ENCODE results near the gene RASSF5. TPM values are rescaled to one million over a fixed set of nuclear protein-coding genes. Genes with fewer than 3 reads are reported as not detected.

The RASSF5 gene
- total RNA-seq, 1 experiment from 2014 or later: 0.58 TPM

GRCh38 chr1:206490771-206491405, 16.4 kb upstream of the RASSF5 start:
- no peak for DNase-seq (ENCODE audit: low read depth, low spot score)
- in situ Hi-C loops (cut with HindIII; ENCODE audit: low pct_unique_long_range_greater_than_20kb, low sequenced_read_pairs): no loop called here

- in situ Hi-C loops (cut with HindIII; ENCODE audit: low pct_unique_long_range_greater_than_20kb, low sequenced_read_pairs): no loop called here
- no peak for DNase-seq (ENCODE audit: low read depth, low spot score)
Observed at GRCh38 chr1:206491616-206492015, 15.7 kb upstream of the RASSF5 start.

- in situ Hi-C loops (cut with HindIII; ENCODE audit: low pct_unique_long_range_greater_than_20kb, low sequenced_read_pairs): no loop called here
- DNase-seq (ENCODE audit: low read depth, low spot score): no peak
Observed at GRCh38 chr1:206492589-206492988, 14.7 kb upstream of the RASSF5 start.

- in situ Hi-C loops (cut with HindIII; ENCODE audit: low pct_unique_long_range_greater_than_20kb, low sequenced_read_pairs): no loop called here
- no peak for DNase-seq (ENCODE audit: low read depth, low spot score)
Observed at GRCh38 chr1:206493279-206493678, 14.1 kb upstream of the RASSF5 start.

GRCh38 chr1:206495011-206495461, 12.3 kb upstream of the RASSF5 start:
- in situ Hi-C loops (cut with HindIII; ENCODE audit: low pct_unique_long_range_greater_than_20kb, low sequenced_read_pairs): no loop called here
- no peak for DNase-seq (ENCODE audit: low read depth, low spot score)

GRCh38 chr1:206495493-206496046, 11.8 kb upstream of the RASSF5 start:
- DNase-seq (ENCODE audit: low read depth, low spot score): no peak
- in situ Hi-C loops (cut with HindIII; ENCODE audit: low pct_unique_long_range_greater_than_20kb, low sequenced_read_pairs): no loop called here

- in situ Hi-C loops (cut with HindIII; ENCODE audit: low pct_unique_long_range_greater_than_20kb, low sequenced_read_pairs): no loop called here
- DNase-seq (ENCODE audit: low read depth, low spot score): no peak
Observed at GRCh38 chr1:206496131-206496793, 11.1 kb upstream of the RASSF5 start.

GRCh38 chr1:206497363-206497762, 10.0 kb upstream of the RASSF5 start:
- no peak for DNase-seq (ENCODE audit: low read depth, low spot score)
- in situ Hi-C loops (cut with HindIII; ENCODE audit: low pct_unique_long_range_greater_than_20kb, low sequenced_read_pairs): no loop called here

GRCh38 chr1:206497774-206498173, 9.6 kb upstream of the RASSF5 start:
- DNase-seq (ENCODE audit: low read depth, low spot score): no peak
- in situ Hi-C loops (cut with HindIII; ENCODE audit: low pct_unique_long_range_greater_than_20kb, low sequenced_read_pairs): no loop called here

- in situ Hi-C loops (cut with HindIII; ENCODE audit: low pct_unique_long_range_greater_than_20kb, low sequenced_read_pairs): no loop called here
- no peak for DNase-seq (ENCODE audit: low read depth, low spot score)
Observed at GRCh38 chr1:206498685-206499084, 8.6 kb upstream of the RASSF5 start.

- in situ Hi-C loops (cut with HindIII; ENCODE audit: low pct_unique_long_range_greater_than_20kb, low sequenced_read_pairs): no loop called here
Observed at GRCh38 chr1:206500046-206500445, 7.3 kb upstream of the RASSF5 start.

GRCh38 chr1:206501881-206502280, 5.5 kb upstream of the RASSF5 start:
- DNase-seq (ENCODE audit: low read depth, low spot score): no peak
- in situ Hi-C loops (cut with HindIII; ENCODE audit: low pct_unique_long_range_greater_than_20kb, low sequenced_read_pairs): no loop called here

More at GRCh38 chr1:206500046-206500445, 7.3 kb upstream of the RASSF5 start:
- no peak for DNase-seq (ENCODE audit: low read depth, low spot score)

- in situ Hi-C loops (cut with HindIII; ENCODE audit: low pct_unique_long_range_greater_than_20kb, low sequenced_read_pairs): no loop called here
- DNase-seq (ENCODE audit: low read depth, low spot score): no peak
Observed at GRCh38 chr1:206502403-206502802, 4.9 kb upstream of the RASSF5 start.

- in situ Hi-C loops (cut with HindIII; ENCODE audit: low pct_unique_long_range_greater_than_20kb, low sequenced_read_pairs): no loop called here
- DNase-seq (ENCODE audit: low read depth, low spot score): no peak
Observed at GRCh38 chr1:206502812-206503211, 4.5 kb upstream of the RASSF5 start.

- in situ Hi-C loops (cut with HindIII; ENCODE audit: low pct_unique_long_range_greater_than_20kb, low sequenced_read_pairs): no loop called here
- DNase-seq (ENCODE audit: low read depth, low spot score): peak; percentile 66
Observed at GRCh38 chr1:206503591-206504362, 3.6 kb upstream of the RASSF5 start.

- in situ Hi-C loops (cut with HindIII; ENCODE audit: low pct_unique_long_range_greater_than_20kb, low sequenced_read_pairs): no loop called here
- no peak for DNase-seq (ENCODE audit: low read depth, low spot score)
Observed at GRCh38 chr1:206504363-206504713, 3.0 kb upstream of the RASSF5 start.

GRCh38 chr1:206505702-206506355, 1.5 kb upstream of the RASSF5 start:
- DNase-seq (ENCODE audit: low read depth, low spot score): peak; percentile 32
- in situ Hi-C loops (cut with HindIII; ENCODE audit: low pct_unique_long_range_greater_than_20kb, low sequenced_read_pairs): no loop called here

Data from SK-MEL-5 (cell line).